Tibial nerve (tissue), 4 donors: ENCODE data around the gene PRRT4.

Experiments
- EP300 ChIP-seq, 2 donors: sonication (generic); formaldehyde crosslinking; IDR thresholded peaks; one replicate each; pipeline ENCODE4 v1.6.1; 2017; ENCODE audit warnings: antibody characterized with exemption in 2 of 2, mild to moderate bottlenecking in 1 of 2
- POLR2A ChIP-seq, 2 donors: fragments of 450-650 bp; IDR thresholded peaks; one replicate each; pipeline ENCODE4 v1.6.1; 2017; ENCODE audit warnings: antibody characterized with exemption in 2 of 2, mild to moderate bottlenecking in 2 of 2, moderate library complexity in 2 of 2
- TF ChIP-seq, protein P1 (sequence below), 5 experiments: fragments of 200-600 bp in 3 of 5; fragments of 450-650 bp in 2 of 5; sonication (generic) in 3 of 5; IDR thresholded peaks; one replicate each; pipeline ENCODE4 v1.5.1; 2016 to 2019; ENCODE audit warnings: antibody characterized with exemption in 5 of 5, mild to moderate bottlenecking in 3 of 5, moderate library complexity in 2 of 5

DNA sequence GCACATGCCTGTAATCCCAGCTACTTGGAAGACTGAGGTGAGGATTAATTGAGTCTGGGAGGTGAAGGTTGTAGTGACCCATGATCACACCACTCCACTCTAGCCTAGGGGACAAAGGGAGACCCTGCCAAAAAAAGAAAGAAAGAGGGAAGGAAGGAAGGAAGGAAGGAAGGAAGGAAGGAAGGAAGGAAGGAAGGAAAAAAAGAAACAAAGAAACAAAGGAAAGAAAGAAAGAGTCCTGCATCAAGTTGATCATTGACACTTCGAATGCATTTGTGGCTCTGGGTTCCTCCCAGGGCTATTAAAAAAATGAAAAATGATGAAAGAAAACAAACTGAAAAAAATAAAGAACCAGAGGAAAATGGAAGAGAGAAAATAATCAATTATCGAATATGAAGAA lies 3.9 kb upstream of the PRRT4 start:
- TF ChIP-seq, protein P1, sequence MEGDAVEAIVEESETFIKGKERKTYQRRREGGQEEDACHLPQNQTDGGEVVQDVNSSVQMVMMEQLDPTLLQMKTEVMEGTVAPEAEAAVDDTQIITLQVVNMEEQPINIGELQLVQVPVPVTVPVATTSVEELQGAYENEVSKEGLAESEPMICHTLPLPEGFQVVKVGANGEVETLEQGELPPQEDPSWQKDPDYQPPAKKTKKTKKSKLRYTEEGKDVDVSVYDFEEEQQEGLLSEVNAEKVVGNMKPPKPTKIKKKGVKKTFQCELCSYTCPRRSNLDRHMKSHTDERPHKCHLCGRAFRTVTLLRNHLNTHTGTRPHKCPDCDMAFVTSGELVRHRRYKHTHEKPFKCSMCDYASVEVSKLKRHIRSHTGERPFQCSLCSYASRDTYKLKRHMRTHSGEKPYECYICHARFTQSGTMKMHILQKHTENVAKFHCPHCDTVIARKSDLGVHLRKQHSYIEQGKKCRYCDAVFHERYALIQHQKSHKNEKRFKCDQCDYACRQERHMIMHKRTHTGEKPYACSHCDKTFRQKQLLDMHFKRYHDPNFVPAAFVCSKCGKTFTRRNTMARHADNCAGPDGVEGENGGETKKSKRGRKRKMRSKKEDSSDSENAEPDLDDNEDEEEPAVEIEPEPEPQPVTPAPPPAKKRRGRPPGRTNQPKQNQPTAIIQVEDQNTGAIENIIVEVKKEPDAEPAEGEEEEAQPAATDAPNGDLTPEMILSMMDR (IDR thresholded peaks at IDR 0.05), result no peak
- TF ChIP-seq EP300 (IDR thresholded peaks at IDR 0.05) (no peak), POLR2A (IDR thresholded peaks at IDR 0.05) (no peak)
